Bronchial epithelial cell (primary cell): ENCODE data around the gene DHRS11. TPM values are rescaled to one million over a fixed set of nuclear protein-coding genes. Genes with fewer than 3 reads are reported as not detected.

Source experiments
- DNase-seq: peaks from one replicate; pipeline ENCODE4 v3.0.0-alpha.2; 2010; ENCODE audit warnings: low read depth
- FAIRE-seq: peaks from 2 replicates; lab custom pipeline; 2011; peaks lifted over from hg19 to GRCh38; lab: Jason Lieb, UNC
- H3K27me3 ChIP-seq: 2 replicates; pipeline ENCODE4 v1.5.1; 2011; ENCODE audit warnings: low read length; ENCODE audit not compliant: control insufficient read depth, insufficient read depth
- H3K36me3 ChIP-seq: 2 replicates; pipeline ENCODE4 v1.5.1; 2011; ENCODE audit warnings: low read length; ENCODE audit not compliant: control insufficient read depth, insufficient read depth
- H3K4me3 ChIP-seq: 2 replicates; pipeline ENCODE4 v1.5.1; 2011; ENCODE audit warnings: mild to moderate bottlenecking, low read depth, low read length, control low read depth
- total RNA-seq: library from RNA; depleted of rRNA; stranded (reverse); fragments of >200 nt; gene quantifications from 2 replicates; pipeline ENCODE4 v1.2.1, GENCODE V29; 2014
- TF ChIP-seq, protein P1 (sequence below): IDR thresholded peaks from 2 replicates; pipeline ENCODE4 v1.5.1; 2011; ENCODE audit warnings: mild to moderate bottlenecking, moderate library complexity, low read length, control low read depth, inconsistent platforms; ENCODE audit not compliant: insufficient read depth, severe bottlenecking

The DHRS11 gene
- total RNA-seq, 1 donor from 2014 or later, result 7.9 TPM

- FAIRE-seq (no peak), DNase-seq (no peak)
- Histone ChIP-seq H3K27me3 (peaks cover 2% of the 10 kb centered on the region), H3K4me3 (no peak overlapping the region), H3K36me3 (no peaks in the 10 kb centered on the region)
- TF ChIP-seq, protein P1, sequence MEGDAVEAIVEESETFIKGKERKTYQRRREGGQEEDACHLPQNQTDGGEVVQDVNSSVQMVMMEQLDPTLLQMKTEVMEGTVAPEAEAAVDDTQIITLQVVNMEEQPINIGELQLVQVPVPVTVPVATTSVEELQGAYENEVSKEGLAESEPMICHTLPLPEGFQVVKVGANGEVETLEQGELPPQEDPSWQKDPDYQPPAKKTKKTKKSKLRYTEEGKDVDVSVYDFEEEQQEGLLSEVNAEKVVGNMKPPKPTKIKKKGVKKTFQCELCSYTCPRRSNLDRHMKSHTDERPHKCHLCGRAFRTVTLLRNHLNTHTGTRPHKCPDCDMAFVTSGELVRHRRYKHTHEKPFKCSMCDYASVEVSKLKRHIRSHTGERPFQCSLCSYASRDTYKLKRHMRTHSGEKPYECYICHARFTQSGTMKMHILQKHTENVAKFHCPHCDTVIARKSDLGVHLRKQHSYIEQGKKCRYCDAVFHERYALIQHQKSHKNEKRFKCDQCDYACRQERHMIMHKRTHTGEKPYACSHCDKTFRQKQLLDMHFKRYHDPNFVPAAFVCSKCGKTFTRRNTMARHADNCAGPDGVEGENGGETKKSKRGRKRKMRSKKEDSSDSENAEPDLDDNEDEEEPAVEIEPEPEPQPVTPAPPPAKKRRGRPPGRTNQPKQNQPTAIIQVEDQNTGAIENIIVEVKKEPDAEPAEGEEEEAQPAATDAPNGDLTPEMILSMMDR, result no peak
These were observed 31.6 kb downstream of the DHRS11 start for GRCh38 chr17:36623281-36623680.

- H3K36me3 ChIP-seq, result no peaks in the 10 kb centered on the region
- H3K4me3 ChIP-seq, result no peak overlapping the region
- peaks cover 4% of the 10 kb centered on the region for H3K27me3 ChIP-seq
- FAIRE-seq (no peak), DNase-seq (no peak)
- TF ChIP-seq, protein P1, result no peak
These were observed 33.5 kb downstream of the DHRS11 start for GRCh38 chr17:36625188-36625587.

- FAIRE-seq (no peak), DNase-seq (no peak)
- H3K4me3 ChIP-seq, result no peak overlapping the region
- TF ChIP-seq, protein P1, result no peak
- H3K36me3 ChIP-seq, result no peaks in the 10 kb centered on the region
- peaks cover 9% of the 10 kb centered on the region for H3K27me3 ChIP-seq
These were observed 35.4 kb downstream of the DHRS11 start for GRCh38 chr17:36627101-36627500.

DNA sequence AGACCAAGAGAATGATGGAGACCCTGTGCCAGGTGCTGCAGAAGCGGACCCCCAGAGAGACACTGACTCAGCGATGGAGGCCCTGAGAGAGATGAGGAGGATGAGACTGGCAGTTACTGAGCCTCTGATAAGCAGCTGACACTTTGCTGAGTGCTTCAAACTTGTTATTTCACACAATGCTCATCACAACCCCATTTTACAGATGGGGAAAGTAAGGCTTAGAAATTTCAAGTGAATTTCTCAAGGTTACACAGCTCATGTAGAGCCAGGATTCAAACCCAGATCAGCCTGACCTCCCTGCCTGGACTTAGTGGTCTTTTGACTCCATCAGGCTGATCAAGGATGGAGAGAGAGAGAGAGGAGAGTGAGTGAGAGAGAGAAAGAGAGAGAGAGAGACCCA is 36.9 kb downstream of the DHRS11 start:
- DNase-seq, result no peak
- TF ChIP-seq, protein P1, result no peak
- Histone ChIP-seq H3K27me3 (peaks cover 11% of the 10 kb centered on the region), H3K36me3 (no peaks in the 10 kb centered on the region), H3K4me3 (no peak overlapping the region)
- FAIRE-seq, result no peak

GRCh38 chr17:36629252-36629847 is 37.7 kb downstream of the DHRS11 start:
- Histone ChIP-seq H3K36me3 (no peaks in the 10 kb centered on the region), H3K27me3 (peaks cover 11% of the 10 kb centered on the region), H3K4me3 (no peak overlapping the region)
- TF ChIP-seq, protein P1, result peak; percentile 97
- FAIRE-seq, result no peak
- peak; percentile 45 for DNase-seq
